ENCODE data around the gene RICTOR.

DNA sequence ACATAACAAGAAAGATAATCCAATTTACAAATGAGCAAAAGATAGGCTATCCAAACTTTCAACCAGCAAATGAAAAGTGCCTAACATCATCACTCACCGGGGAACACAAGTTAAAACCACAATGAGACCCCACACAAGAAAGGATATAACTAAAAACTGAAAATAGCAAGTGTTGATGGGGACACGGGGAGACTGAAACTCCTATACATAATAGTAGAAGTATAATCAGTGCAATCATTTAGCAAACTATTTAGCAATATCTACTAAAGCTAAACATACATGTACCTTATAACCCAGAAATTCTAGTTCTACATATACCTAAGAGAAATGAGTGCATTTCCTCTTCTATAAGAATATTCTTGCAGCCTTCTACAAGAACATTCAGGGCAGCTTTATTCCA lies 72.5 kb downstream of the RICTOR start:
- TF ChIP-seq, protein P1, sequence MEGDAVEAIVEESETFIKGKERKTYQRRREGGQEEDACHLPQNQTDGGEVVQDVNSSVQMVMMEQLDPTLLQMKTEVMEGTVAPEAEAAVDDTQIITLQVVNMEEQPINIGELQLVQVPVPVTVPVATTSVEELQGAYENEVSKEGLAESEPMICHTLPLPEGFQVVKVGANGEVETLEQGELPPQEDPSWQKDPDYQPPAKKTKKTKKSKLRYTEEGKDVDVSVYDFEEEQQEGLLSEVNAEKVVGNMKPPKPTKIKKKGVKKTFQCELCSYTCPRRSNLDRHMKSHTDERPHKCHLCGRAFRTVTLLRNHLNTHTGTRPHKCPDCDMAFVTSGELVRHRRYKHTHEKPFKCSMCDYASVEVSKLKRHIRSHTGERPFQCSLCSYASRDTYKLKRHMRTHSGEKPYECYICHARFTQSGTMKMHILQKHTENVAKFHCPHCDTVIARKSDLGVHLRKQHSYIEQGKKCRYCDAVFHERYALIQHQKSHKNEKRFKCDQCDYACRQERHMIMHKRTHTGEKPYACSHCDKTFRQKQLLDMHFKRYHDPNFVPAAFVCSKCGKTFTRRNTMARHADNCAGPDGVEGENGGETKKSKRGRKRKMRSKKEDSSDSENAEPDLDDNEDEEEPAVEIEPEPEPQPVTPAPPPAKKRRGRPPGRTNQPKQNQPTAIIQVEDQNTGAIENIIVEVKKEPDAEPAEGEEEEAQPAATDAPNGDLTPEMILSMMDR (conservative IDR thresholded peaks at IDR 0.05; ENCODE audit: low read depth, low read length): no peak
- no peak for TF ChIP-seq EZH2 (IDR thresholded peaks at IDR 0.05; ENCODE audit: low read length, unreplicated experiment)

Measured in PC-3 (cell line).